Calu3 (cell line): ENCODE measurements around the gene ERLIN1. TPM values are rescaled to one million over a fixed set of nuclear protein-coding genes. Genes with fewer than 3 reads are reported as not detected.
A peak's percentile ranks its signal among the peaks of the same experiment; 100 is the strongest.

Experiments used
- Bru-seq: library from RNA; stranded (reverse); fragments of 400-500 nt; gene quantifications from one replicate; lab custom pipeline; 2021; lab: Mats Ljungman, UMichigan
- BruChase-seq, 2 experiments: library from RNA; stranded (reverse); fragments of 400-500 nt; gene quantifications; one replicate each; lab custom pipeline; 2021; lab: Mats Ljungman, UMichigan
- BruUV-seq: library from RNA; stranded (reverse); fragments of 400-500 nt; replicated peaks from 2 replicates; lab custom pipeline; 2021; lab: Mats Ljungman, UMichigan
- CTCF ChIA-PET: fragments of 300-600 bp; sonication (Branson Sonifier 250); formaldehyde crosslinking; loops from one replicate; lab custom pipeline; 2022; ENCODE audit warnings: antibody characterized with exemption; lab: Charles Lee
- DNase-seq: peaks from one replicate; pipeline ENCODE4 v3.0.0; 2022
- H3K27ac Mint-ChIP-seq: one replicate; pipeline ENCODE4 v1.8.0; 2022; ENCODE audit warnings: mixed read lengths; ENCODE audit not compliant: unreplicated experiment
- H3K27me3 Mint-ChIP-seq: one replicate; pipeline ENCODE4 v1.8.0; 2022; ENCODE audit warnings: mixed read lengths; ENCODE audit not compliant: unreplicated experiment
- H3K36me3 Mint-ChIP-seq: one replicate; pipeline ENCODE4 v1.8.0; 2022; ENCODE audit warnings: mild to moderate bottlenecking, moderate library complexity, mixed read lengths; ENCODE audit not compliant: insufficient read depth, unreplicated experiment
- H3K4me1 Mint-ChIP-seq: one replicate; pipeline ENCODE4 v1.8.0; 2022; ENCODE audit warnings: mild to moderate bottlenecking, low read depth, mixed read lengths; ENCODE audit not compliant: unreplicated experiment
- H3K4me3 Mint-ChIP-seq: one replicate; pipeline ENCODE4 v1.8.0; 2022; ENCODE audit warnings: mild to moderate bottlenecking, low read depth, moderate library complexity, mixed read lengths; ENCODE audit not compliant: unreplicated experiment
- H3K9me3 Mint-ChIP-seq: one replicate; pipeline ENCODE4 v1.8.0; 2022; ENCODE audit warnings: low read depth, mixed read lengths; ENCODE audit not compliant: unreplicated experiment
- CTCF ChIP-seq: fragments of 200-600 bp; IDR thresholded peaks from one replicate; pipeline ENCODE4 v1.8.0; 2022; ENCODE audit warnings: antibody characterized with exemption; ENCODE audit not compliant: unreplicated experiment
- intact Hi-C: fragments of 100-400 bp; cut with micrococcal nuclease; formaldehyde crosslinking; loops from one replicate; pipeline ENCODE4 v1.10.0; 2022; ENCODE audit not compliant: unreplicated experiment
- long read RNA-seq: library from polyadenylated mRNA; stranded (forward); transcript quantifications from one replicate; pipeline ENCODE4 v2.0.0, GENCODE V29; 2022
- total RNA-seq: library from RNA; stranded (reverse); gene quantifications from 2 replicates; pipeline ENCODE4 v1.2.3, GENCODE V29; 2022

The ERLIN1 gene
- 32.2 and 33.7 TPM in 2 replicates for total RNA-seq
- Bru-seq, nascent RNA = percentile 73 among the genes with signal in this experiment
- BruChase-seq, experiment 1, labeled RNA remaining after a 6-hour chase = percentile 75 among the genes with signal in this experiment
- BruChase-seq, experiment 2, labeled RNA remaining after a 2-hour chase = percentile 65 among the genes with signal in this experiment
- long read RNA-seq, transcript ERLIN1-202 (12 exons, 1,453 nt) = major isoform, 54 of 81 reads
- long read RNA-seq, partial matches to known transcripts = 3 of 81 reads
- long read RNA-seq, other reads (novel, unspliced or antisense) = 24 of 81 reads

- CTCF ChIA-PET = no interaction called here
These were observed at the start of gene ERLIN1 for GRCh38 chr10:100185364-100186252. Gene ERLIN1 (minus strand): TSS chr10:100186029. CDS start chr10:100185626, 403 bp downstream.

GRCh38 chr10:100232101-100232500 lies 46.3 kb upstream of the ERLIN1 start:
- intact Hi-C loops = no loop called here
- CTCF ChIA-PET = no interaction called here
- H3K27me3 Mint-ChIP-seq = no peaks in the 10 kb centered on the region
- H3K36me3 Mint-ChIP-seq = peaks cover 20% of the 10 kb centered on the region
- no peak overlapping the region for H3K4me3 Mint-ChIP-seq
- no peaks in the 10 kb centered on the region for H3K9me3 Mint-ChIP-seq
- peaks cover 8% of the 10 kb centered on the region for H3K4me1 Mint-ChIP-seq
- no peak for DNase-seq
- no peak overlapping the region for H3K27ac Mint-ChIP-seq
- BruUV-seq = no TSS peak
- no peak for TF ChIP-seq CTCF

More at GRCh38 chr10:100185364-100186252, at the start of gene ERLIN1:
- Mint-ChIP-seq H3K4me3 (peak within 1 kb of the TSS; percentile 78), H3K27me3 (no peaks in the 10 kb centered on the region), H3K9me3 (no peaks in the 10 kb centered on the region), H3K4me1 (peaks cover 18% of the 10 kb centered on the region), H3K27ac (peak within 1 kb of the TSS; percentile 43), H3K36me3 (peaks cover 27% of the 10 kb centered on the region)
- TF ChIP-seq CTCF = no peak
- peak; percentile 90 for DNase-seq
- intact Hi-C loops = no loop called here
- BruUV-seq = TSS peak; percentile 51

- no peak for DNase-seq
- no peak for TF ChIP-seq CTCF
- peaks cover 20% of the 10 kb centered on the region for H3K36me3 Mint-ChIP-seq
- no peaks in the 10 kb centered on the region for H3K9me3 Mint-ChIP-seq
- H3K27ac Mint-ChIP-seq = peak overlapping the region; percentile 86
- CTCF ChIA-PET = interaction anchor here (0.6 kb wide), 1 partner anchor 143 kb away, joined by 3 read pairs; no protein-coding TSS in a partner anchor
- H3K4me1 Mint-ChIP-seq = peaks cover 8% of the 10 kb centered on the region
- intact Hi-C loops = no loop called here
- no peaks in the 10 kb centered on the region for H3K27me3 Mint-ChIP-seq
- BruUV-seq = TSS peak; percentile 86
- peak overlapping the region; percentile 97 for H3K4me3 Mint-ChIP-seq
These were observed 44.1 kb upstream of the ERLIN1 start for GRCh38 chr10:100229819-100230422.

- peaks cover 5% of the 10 kb centered on the region for H3K36me3 Mint-ChIP-seq
- no peak overlapping the region for H3K27ac Mint-ChIP-seq
- no peak overlapping the region for H3K4me3 Mint-ChIP-seq
- no peaks in the 10 kb centered on the region for H3K27me3 Mint-ChIP-seq
- no peak for DNase-seq
- H3K4me1 Mint-ChIP-seq = peaks cover 6% of the 10 kb centered on the region
- intact Hi-C loops = no loop called here
- BruUV-seq = no TSS peak
- H3K9me3 Mint-ChIP-seq = no peaks in the 10 kb centered on the region
- TF ChIP-seq CTCF = no peak
- CTCF ChIA-PET = no interaction called here
These were observed 38.0 kb upstream of the ERLIN1 start for GRCh38 chr10:100223879-100224278.
